OCI-LY7 (cell line): Measurements from ENCODE around the gene SLC26A11.

Experiments used
- EZH2phosphoT487 ChIP-seq: fragments of 200-600 bp; sonication (generic); IDR thresholded peaks from 2 replicates; pipeline ENCODE4 v1.6.1; 2018; ENCODE audit warnings: low read depth, borderline replicate concordance, mild to moderate bottlenecking, mixed run types, antibody characterized with exemption, low read length, moderate library complexity, mixed read lengths
- TF ChIP-seq, protein P1 (sequence below): fragments of 200-600 bp; sonication (generic); conservative IDR thresholded peaks from 2 replicates; pipeline ENCODE4 v1.5.1; 2014; ENCODE audit warnings: mild to moderate bottlenecking, antibody characterized with exemption, low read length, moderate library complexity, mixed read lengths

- TF ChIP-seq, protein P1, sequence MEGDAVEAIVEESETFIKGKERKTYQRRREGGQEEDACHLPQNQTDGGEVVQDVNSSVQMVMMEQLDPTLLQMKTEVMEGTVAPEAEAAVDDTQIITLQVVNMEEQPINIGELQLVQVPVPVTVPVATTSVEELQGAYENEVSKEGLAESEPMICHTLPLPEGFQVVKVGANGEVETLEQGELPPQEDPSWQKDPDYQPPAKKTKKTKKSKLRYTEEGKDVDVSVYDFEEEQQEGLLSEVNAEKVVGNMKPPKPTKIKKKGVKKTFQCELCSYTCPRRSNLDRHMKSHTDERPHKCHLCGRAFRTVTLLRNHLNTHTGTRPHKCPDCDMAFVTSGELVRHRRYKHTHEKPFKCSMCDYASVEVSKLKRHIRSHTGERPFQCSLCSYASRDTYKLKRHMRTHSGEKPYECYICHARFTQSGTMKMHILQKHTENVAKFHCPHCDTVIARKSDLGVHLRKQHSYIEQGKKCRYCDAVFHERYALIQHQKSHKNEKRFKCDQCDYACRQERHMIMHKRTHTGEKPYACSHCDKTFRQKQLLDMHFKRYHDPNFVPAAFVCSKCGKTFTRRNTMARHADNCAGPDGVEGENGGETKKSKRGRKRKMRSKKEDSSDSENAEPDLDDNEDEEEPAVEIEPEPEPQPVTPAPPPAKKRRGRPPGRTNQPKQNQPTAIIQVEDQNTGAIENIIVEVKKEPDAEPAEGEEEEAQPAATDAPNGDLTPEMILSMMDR = no peak
- no peak for TF ChIP-seq EZH2phosphoT487
Observed at GRCh38 chr17:80265205-80266068, 45.2 kb downstream of the SLC26A11 start.
